Mesendoderm (in vitro differentiated cells): ENCODE results near the gene IPO5.

Experiments
- DNase-seq: peaks from one replicate; pipeline ENCODE4 v3.0.0; 2013
- H2AK5ac ChIP-seq: 2 replicates; pipeline ENCODE4 v1.6.1; 2013; ENCODE audit warnings: low read length, inconsistent platforms
- H2BK120ac ChIP-seq: 2 replicates; pipeline ENCODE4 v1.6.1; 2013; ENCODE audit warnings: low read depth, mild to moderate bottlenecking, low read length, moderate library complexity, mixed read lengths
- H2BK15ac ChIP-seq: replicated peaks from 2 replicates; pipeline ENCODE4 v1.6.1; 2013; ENCODE audit warnings: low read depth, mild to moderate bottlenecking, moderate library complexity
- H2BK5ac ChIP-seq: 2 replicates; pipeline ENCODE4 v1.6.1; 2013; ENCODE audit warnings: low read length, inconsistent platforms
- H3K18ac ChIP-seq: 2 replicates; pipeline ENCODE4 v1.6.1; 2013; ENCODE audit warnings: mild to moderate bottlenecking, low read length, mixed read lengths
- H3K23ac ChIP-seq: one replicate; pipeline ENCODE4 v1.6.1; 2013; ENCODE audit warnings: low read length
- H3K27ac ChIP-seq: 2 replicates; pipeline ENCODE4 v1.5.1; 2013; ENCODE audit warnings: low read depth, mild to moderate bottlenecking, inconsistent platforms, low read length, moderate library complexity
- H3K27me3 ChIP-seq: 2 replicates; pipeline ENCODE4 v1.6.1; 2013; ENCODE audit warnings: low read length, control low read depth, mild to moderate bottlenecking, inconsistent platforms; ENCODE audit not compliant: insufficient read depth, poor library complexity
- H3K36me3 ChIP-seq: 2 replicates; pipeline ENCODE4 v1.6.1; 2013; ENCODE audit warnings: low read length, inconsistent platforms; ENCODE audit not compliant: control insufficient read depth, insufficient read depth
- H3K4ac ChIP-seq: one replicate; pipeline ENCODE4 v1.6.1; 2013; ENCODE audit warnings: low read depth, mild to moderate bottlenecking, low read length, moderate library complexity
- H3K4me1 ChIP-seq: 2 replicates; pipeline ENCODE4 v1.6.1; 2013; ENCODE audit warnings: low read depth, low read length, inconsistent platforms; ENCODE audit not compliant: control insufficient read depth
- H3K4me2 ChIP-seq: 2 replicates; pipeline ENCODE4 v1.6.1; 2013; ENCODE audit warnings: low read length
- H3K4me3 ChIP-seq: 2 replicates; pipeline ENCODE4 v1.5.1; 2013; ENCODE audit warnings: mild to moderate bottlenecking, low read length
- H3K56ac ChIP-seq: one replicate; pipeline ENCODE4 v1.6.1; 2013; ENCODE audit warnings: low read length
- H3K79me1 ChIP-seq: 2 replicates; pipeline ENCODE4 v1.6.1; 2013; ENCODE audit warnings: low read length, inconsistent platforms
- H3K79me2 ChIP-seq: 2 replicates; pipeline ENCODE4 v1.6.1; 2013; ENCODE audit warnings: mild to moderate bottlenecking, low read length; ENCODE audit not compliant: control insufficient read depth, insufficient read depth
- H3K9ac ChIP-seq: 2 replicates; pipeline ENCODE4 v1.6.1; 2013; ENCODE audit warnings: low read length, inconsistent platforms
- H4K5ac ChIP-seq: one replicate; pipeline ENCODE4 v1.6.1; 2013; ENCODE audit warnings: low read length
- H4K8ac ChIP-seq: one replicate; pipeline ENCODE4 v1.6.1; 2013; ENCODE audit warnings: low read depth, mild to moderate bottlenecking, control low read depth, low read length, moderate library complexity
- WGBS: extraction: QIAGEN DNeasy Blood & Tissue Kit; methylation state at CpG from one replicate; pipeline ENCODE4 v1.1.7; 2013; ENCODE audit warnings: low lambda C conversion rate, missing lambda C conversion rate; ENCODE audit not compliant: insufficient coverage; ENCODE audit errors: extremely low coverage; 5-methylcytosine and 5-hydroxymethylcytosine counted together

Gene IPO5

DNA sequence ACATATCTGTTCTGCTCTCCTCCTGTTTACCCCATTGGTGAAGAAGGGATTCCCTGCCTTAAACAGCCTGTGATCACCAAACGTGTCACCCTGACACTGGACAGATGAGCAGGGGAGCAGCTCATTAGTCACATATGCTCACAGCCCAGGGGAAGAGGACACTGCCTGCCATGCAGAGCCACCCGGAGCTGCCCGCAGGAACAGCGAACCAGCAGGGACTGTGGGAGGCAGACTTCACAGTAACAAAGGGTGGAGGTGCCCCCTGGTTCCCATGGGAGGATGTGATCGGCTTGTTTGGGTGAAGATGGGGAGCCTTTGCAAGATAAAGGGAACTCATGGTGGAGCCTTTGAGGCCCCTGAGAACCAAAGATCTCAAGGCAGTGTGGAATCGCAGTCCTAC is 100.8 kb downstream of the IPO5 start:
- H2BK120ac ChIP-seq = no peak overlapping the region

DNA sequence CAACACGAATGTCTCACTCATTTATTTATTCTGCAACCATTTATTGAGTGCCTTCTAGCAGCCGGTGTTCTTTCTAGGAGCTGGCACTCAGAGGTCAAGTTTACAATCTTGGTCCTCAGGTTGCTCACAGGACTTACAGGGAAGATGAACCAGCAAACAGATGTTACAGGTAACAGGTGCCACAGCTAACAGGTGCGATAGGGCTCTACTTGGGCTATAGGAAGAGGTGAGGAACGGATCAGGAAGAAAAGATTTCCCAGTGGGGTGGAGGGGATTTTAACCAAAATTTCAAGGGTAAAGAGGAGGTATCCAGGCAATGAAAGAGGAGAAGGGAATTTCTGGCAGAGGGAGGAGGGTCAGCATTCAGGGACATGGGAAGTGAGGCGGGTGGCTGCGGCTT is 102.1 kb downstream of the IPO5 start:
- Histone ChIP-seq H2AK5ac (no peak overlapping the region), H2BK15ac (no peak overlapping the region), H3K56ac (no peak overlapping the region), H3K4me2 (no peak overlapping the region), H3K9ac (no peak overlapping the region), H4K8ac (no peak overlapping the region), H2BK120ac (no peak overlapping the region), H3K79me1 (no peaks in the 10 kb centered on the region), H3K27ac (no peak overlapping the region), H3K27me3 (no peaks in the 10 kb centered on the region), H3K4me1 (no peaks in the 10 kb centered on the region), H3K18ac (no peak overlapping the region), H3K36me3 (no peaks in the 10 kb centered on the region), H3K23ac (no peak overlapping the region), H3K4ac (no peak overlapping the region), H3K79me2 (no peaks in the 10 kb centered on the region), H2BK5ac (no peak overlapping the region), H4K5ac (no peak overlapping the region), H3K4me3 (no peak overlapping the region)
- no CpG with 5 or more reads among the region's 6 CpGs for WGBS
- no peak for DNase-seq

More for the DNA sequence above, 100.8 kb downstream of the IPO5 start:
- no peak overlapping the region for H4K5ac ChIP-seq
- no peak overlapping the region for H3K4ac ChIP-seq
- no peak overlapping the region for H3K9ac ChIP-seq
- DNase-seq = no peak
- no peak overlapping the region for H3K4me3 ChIP-seq
- H4K8ac ChIP-seq = no peak overlapping the region
- no peak overlapping the region for H3K18ac ChIP-seq
- no peak overlapping the region for H2BK15ac ChIP-seq
- no peaks in the 10 kb centered on the region for H3K4me1 ChIP-seq
- H3K27me3 ChIP-seq = no peaks in the 10 kb centered on the region
- H3K4me2 ChIP-seq = no peak overlapping the region
- no peak overlapping the region for H3K23ac ChIP-seq
- H3K27ac ChIP-seq = no peak overlapping the region
- H2AK5ac ChIP-seq = no peak overlapping the region
- H2BK5ac ChIP-seq = no peak overlapping the region
- H3K79me2 ChIP-seq = no peaks in the 10 kb centered on the region
- H3K36me3 ChIP-seq = no peaks in the 10 kb centered on the region
- no peaks in the 10 kb centered on the region for H3K79me1 ChIP-seq
- no peak overlapping the region for H3K56ac ChIP-seq
- WGBS = no CpG with 5 or more reads among the region's 6 CpGs

GRCh38 chr13:98056839-98057410 is 103.5 kb downstream of the IPO5 start:
- Histone ChIP-seq H3K9ac (no peak overlapping the region), H3K4ac (no peak overlapping the region), H3K23ac (no peak overlapping the region), H2BK120ac (no peak overlapping the region), H3K79me1 (no peaks in the 10 kb centered on the region), H3K18ac (no peak overlapping the region), H2AK5ac (no peak overlapping the region), H3K79me2 (no peaks in the 10 kb centered on the region), H3K4me2 (no peak overlapping the region), H3K4me1 (no peaks in the 10 kb centered on the region), H3K36me3 (no peaks in the 10 kb centered on the region), H2BK5ac (no peak overlapping the region), H3K27me3 (no peaks in the 10 kb centered on the region), H4K5ac (no peak overlapping the region), H2BK15ac (no peak overlapping the region), H4K8ac (no peak overlapping the region), H3K56ac (no peak overlapping the region), H3K27ac (no peak overlapping the region), H3K4me3 (no peak overlapping the region)
- no peak for DNase-seq
- WGBS = no CpG with 5 or more reads among the region's 11 CpGs

- Histone ChIP-seq H3K23ac (no peak overlapping the region), H2BK15ac (no peak overlapping the region), H2BK5ac (no peak overlapping the region), H2AK5ac (no peak overlapping the region), H3K36me3 (no peaks in the 10 kb centered on the region), H3K27ac (no peak overlapping the region), H4K5ac (no peak overlapping the region), H2BK120ac (no peak overlapping the region), H3K18ac (no peak overlapping the region), H3K4me3 (no peak overlapping the region), H3K79me1 (no peaks in the 10 kb centered on the region), H3K27me3 (no peaks in the 10 kb centered on the region), H3K4me1 (no peaks in the 10 kb centered on the region), H4K8ac (no peak overlapping the region), H3K4ac (no peak overlapping the region), H3K9ac (no peak overlapping the region), H3K56ac (no peak overlapping the region), H3K79me2 (no peaks in the 10 kb centered on the region), H3K4me2 (no peak overlapping the region)
- DNase-seq = no peak
- no CpG with 5 or more reads among the region's 7 CpGs for WGBS
Measured at GRCh38 chr13:98059276-98059675, 105.8 kb downstream of the IPO5 start.

DNA sequence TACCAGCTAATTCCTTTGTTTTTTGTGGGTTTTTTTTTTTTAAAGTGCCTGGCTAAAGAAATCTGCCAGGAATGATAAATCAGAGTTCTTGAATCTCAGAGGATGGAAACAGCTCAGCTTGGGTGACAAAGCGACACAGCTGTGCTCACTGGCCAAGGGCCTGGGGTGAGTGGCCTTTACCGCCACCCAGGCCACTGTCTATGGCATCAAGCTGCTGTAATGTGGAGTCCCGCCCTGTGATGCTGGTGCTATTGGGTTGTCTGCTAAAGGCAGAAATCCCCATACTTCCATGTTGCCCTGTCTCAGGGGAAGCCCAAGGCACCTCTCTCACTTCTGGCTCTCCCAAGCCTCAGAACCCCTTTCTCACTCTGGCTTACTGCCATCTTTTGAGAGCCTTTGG is 106.8 kb downstream of the IPO5 start:
- Histone ChIP-seq H3K23ac (no peak overlapping the region), H4K8ac (no peak overlapping the region), H3K18ac (no peak overlapping the region), H2BK15ac (no peak overlapping the region), H3K36me3 (no peaks in the 10 kb centered on the region), H2BK5ac (peak overlapping the region; percentile 11), H2AK5ac (peak overlapping the region; percentile 51), H3K9ac (no peak overlapping the region), H3K4me3 (no peak overlapping the region), H3K27ac (no peak overlapping the region), H2BK120ac (no peak overlapping the region), H3K56ac (peak overlapping the region; percentile 34), H3K79me1 (no peaks in the 10 kb centered on the region), H3K79me2 (no peaks in the 10 kb centered on the region), H3K27me3 (no peaks in the 10 kb centered on the region), H4K5ac (no peak overlapping the region), H3K4me2 (no peak overlapping the region), H3K4me1 (no peaks in the 10 kb centered on the region), H3K4ac (no peak overlapping the region)
- no CpG with 5 or more reads among the region's 3 CpGs for WGBS
- DNase-seq = no peak

- peak; percentile 27 for DNase-seq
- Histone ChIP-seq H3K9ac (no peak overlapping the region), H2AK5ac (no peak overlapping the region), H3K79me2 (no peaks in the 10 kb centered on the region), H2BK120ac (no peak overlapping the region), H4K5ac (no peak overlapping the region), H3K79me1 (no peaks in the 10 kb centered on the region), H3K18ac (no peak overlapping the region), H3K27me3 (no peaks in the 10 kb centered on the region), H2BK15ac (no peak overlapping the region), H2BK5ac (no peak overlapping the region), H3K23ac (no peak overlapping the region), H3K4ac (no peak overlapping the region), H3K4me2 (no peak overlapping the region), H3K4me3 (no peak overlapping the region), H3K36me3 (no peaks in the 10 kb centered on the region), H3K4me1 (no peaks in the 10 kb centered on the region), H3K27ac (no peak overlapping the region), H3K56ac (no peak overlapping the region), H4K8ac (no peak overlapping the region)
- no CpG with 5 or more reads among the region's 1 CpG for WGBS
Measured at GRCh38 chr13:98065468-98065867, 112.0 kb downstream of the IPO5 start.
